Upper lobe of left lung (tissue), 6 donors: ENCODE measurements around the gene SLC5A11. TPM values are rescaled to one million over a fixed set of nuclear protein-coding genes. Genes with fewer than 3 reads are reported as not detected.

Experiments
- ATAC-seq, 2 donors: fragments of 200-7000 bp; cut with Tn5 transposase; one replicate each; pipeline ENCODE4 v1.9.1; 2022; ENCODE audit warnings: mild to moderate bottlenecking in 2 of 2, moderate library complexity in 2 of 2; ENCODE audit not compliant: low FRiP score in 2 of 2
- DNase-seq, 2 donors: peaks; one replicate each; pipeline ENCODE4 v3.0.0-alpha.2; 2019 to 2020
- H3K27ac ChIP-seq, 4 donors: fragments of 200-600 bp; sonication (generic); one replicate each; pipeline ENCODE4 v1.5.1; 2016 to 2019
- H3K27me3 ChIP-seq, 4 donors: fragments of 200-600 bp; sonication (generic); one replicate each; pipeline ENCODE4 v1.5.1; 2017 to 2019
- H3K36me3 ChIP-seq, 4 donors: fragments of 200-600 bp; sonication (generic); one replicate each; pipeline ENCODE4 v1.5.1; 2016 to 2019
- H3K4me1 ChIP-seq, 4 donors: fragments of 200-600 bp; sonication (generic); one replicate each; pipeline ENCODE4 v1.5.1; 2018 to 2019
- H3K4me3 ChIP-seq, 4 donors: fragments of 200-600 bp; sonication (generic); one replicate each; pipeline ENCODE4 v1.5.1; 2017 to 2019; ENCODE audit warnings: mild to moderate bottlenecking in 2 of 4, moderate library complexity in 1 of 4
- H3K9me3 ChIP-seq, 4 donors: fragments of 200-600 bp; sonication (generic); one replicate each; pipeline ENCODE4 v1.5.1; 2018 to 2019
- CTCF ChIP-seq, 6 experiments: fragments of 450-650 bp in 4 of 6; fragments of 200-600 bp in 2 of 6; sonication (generic) in 2 of 6; IDR thresholded peaks; one replicate each; pipeline ENCODE4 v1.5.1; 2016 to 2019; ENCODE audit warnings: antibody characterized with exemption in 6 of 6
- EP300 ChIP-seq, 4 donors: sonication (generic); formaldehyde crosslinking; IDR thresholded peaks; one replicate each; pipeline ENCODE4 v1.5.1; 2017; ENCODE audit warnings: antibody characterized with exemption in 4 of 4, control low read depth in 2 of 4
- POLR2A ChIP-seq, 4 donors: fragments of 450-650 bp; IDR thresholded peaks; one replicate each; pipeline ENCODE4 v1.5.1; 2016 to 2017; ENCODE audit warnings: antibody characterized with exemption in 4 of 4, mild to moderate bottlenecking in 2 of 4
- POLR2AphosphoS5 ChIP-seq, 2 donors: sonication (generic); formaldehyde crosslinking; IDR thresholded peaks; one replicate each; pipeline ENCODE4 v1.5.1; 2017; ENCODE audit warnings: antibody characterized with exemption in 2 of 2
- WGBS, 2 donors: methylation state at CpG; one replicate each; pipeline ENCODE4 v1.1.5; 2017 to 2018; 5-methylcytosine and 5-hydroxymethylcytosine counted together
- total RNA-seq, 6 donors: library from RNA; depleted of rRNA in 4 of 6; stranded (reverse); fragments of >200 nt in 4 of 6; gene quantifications; one replicate each; pipeline versions ENCODE4 v1.1.0 to v1.2.1, GENCODE V29; 2016 to 2021
- donor health status: DM: no; HTN: no; CAD: no; lungs with moderate emphysema.
- donor health status: DM: no; HTN: yes; CAD: no; lungs with severe emphysema.

Gene SLC5A11
- total RNA-seq, 6 donors from 2014 or later: 0.15 to 0.86 (median 0.30) TPM; not detected in 3

GRCh38 chr16:24871891-24872290 is 26.1 kb downstream of the SLC5A11 start:
- H3K36me3 ChIP-seq: no peaks in the 10 kb centered on the region
- no peak overlapping the region for H3K4me3 ChIP-seq
- DNase-seq: no peak
- ATAC-seq: no peak
- H3K9me3 ChIP-seq: no peaks in the 10 kb centered on the region
- no peak overlapping the region for H3K27ac ChIP-seq
- no peak for TF ChIP-seq POLR2AphosphoS5 (IDR thresholded peaks at IDR 0.05)
- no peak for TF ChIP-seq CTCF (IDR thresholded peaks at IDR 0.05)
- no peak for TF ChIP-seq POLR2A (IDR thresholded peaks at IDR 0.05)
- no peak for TF ChIP-seq EP300 (IDR thresholded peaks at IDR 0.05)
- 90 to 99% methylated on average over 5 of the region's 5 CpGs for WGBS, 2 donors
- no peaks in the 10 kb centered on the region for H3K4me1 ChIP-seq
- no peaks in the 10 kb centered on the region for H3K27me3 ChIP-seq

GRCh38 chr16:24873028-24873427 is 27.3 kb downstream of the SLC5A11 start:
- WGBS, 2 donors: 67 to 71% methylated on average over 2 of the region's 2 CpGs

GRCh38 chr16:24875466-24875865 is 29.7 kb downstream of the SLC5A11 start:
- Histone ChIP-seq H3K36me3 (no peaks in the 10 kb centered on the region), H3K9me3 (no peaks in the 10 kb centered on the region), H3K27me3 (no peaks in the 10 kb centered on the region), H3K4me1 (no peaks in the 10 kb centered on the region), H3K4me3 (no peak overlapping the region), H3K27ac (no peak overlapping the region)
- whole genome bisulfite sequencing, 2 donors: 82 to 89% methylated on average over 10 of the region's 10 CpGs
- ATAC-seq (no peak), DNase-seq (no peak)
- TF ChIP-seq POLR2A (IDR thresholded peaks at IDR 0.05) (no peak), POLR2AphosphoS5 (IDR thresholded peaks at IDR 0.05) (no peak), CTCF (IDR thresholded peaks at IDR 0.05) (no peak), EP300 (IDR thresholded peaks at IDR 0.05) (no peak)

More at GRCh38 chr16:24873028-24873427, 27.3 kb downstream of the SLC5A11 start:
- DNase-seq (no peak), ATAC-seq (no peak)
- Histone ChIP-seq H3K9me3 (no peaks in the 10 kb centered on the region), H3K27ac (no peak overlapping the region), H3K36me3 (no peaks in the 10 kb centered on the region), H3K4me1 (no peaks in the 10 kb centered on the region), H3K4me3 (no peak overlapping the region), H3K27me3 (no peaks in the 10 kb centered on the region)
- TF ChIP-seq POLR2A (IDR thresholded peaks at IDR 0.05) (no peak), POLR2AphosphoS5 (IDR thresholded peaks at IDR 0.05) (no peak)

GRCh38 chr16:24876231-24876630 is 30.5 kb downstream of the SLC5A11 start:
- no peak overlapping the region for H3K4me3 ChIP-seq
- no peaks in the 10 kb centered on the region for H3K4me1 ChIP-seq
- H3K9me3 ChIP-seq: no peaks in the 10 kb centered on the region
- TF ChIP-seq EP300 (IDR thresholded peaks at IDR 0.05) (no peak), POLR2A (IDR thresholded peaks at IDR 0.05) (no peak), CTCF (IDR thresholded peaks at IDR 0.05) (no peak), POLR2AphosphoS5 (IDR thresholded peaks at IDR 0.05) (no peak)
- 95 to 96% methylated on average over 5 of the region's 5 CpGs for WGBS, 2 donors
- DNase-seq: no peak
- no peaks in the 10 kb centered on the region for H3K27me3 ChIP-seq
- no peak overlapping the region for H3K27ac ChIP-seq
- ATAC-seq: no peak
- no peaks in the 10 kb centered on the region for H3K36me3 ChIP-seq

GRCh38 chr16:24879684-24880083 is 33.9 kb downstream of the SLC5A11 start:
- H3K27me3 ChIP-seq: no peaks in the 10 kb centered on the region
- no peak for ATAC-seq
- H3K36me3 ChIP-seq: no peaks in the 10 kb centered on the region
- no peak for TF ChIP-seq EP300 (IDR thresholded peaks at IDR 0.05)
- TF ChIP-seq POLR2AphosphoS5 (IDR thresholded peaks at IDR 0.05): no peak
- TF ChIP-seq POLR2A (IDR thresholded peaks at IDR 0.05): no peak
- no peak for TF ChIP-seq CTCF (IDR thresholded peaks at IDR 0.05)
- no peaks in the 10 kb centered on the region for H3K4me1 ChIP-seq
- H3K4me3 ChIP-seq: no peak overlapping the region
- H3K9me3 ChIP-seq: no peaks in the 10 kb centered on the region
- WGBS, 2 donors: 98% methylated on average over 2 of the region's 2 CpGs
- no peak for DNase-seq
- no peak overlapping the region for H3K27ac ChIP-seq
